ENCODE measurements around the gene TCEAL8. TPM values are rescaled to one million over a fixed set of nuclear protein-coding genes. Genes with fewer than 3 reads are reported as not detected.

Gene TCEAL8
- total and polyA plus RNA-seq, 2 of the 4 experiments (the other 2 are of a cell fraction), result 31.5 to 57.6 TPM

DNA sequence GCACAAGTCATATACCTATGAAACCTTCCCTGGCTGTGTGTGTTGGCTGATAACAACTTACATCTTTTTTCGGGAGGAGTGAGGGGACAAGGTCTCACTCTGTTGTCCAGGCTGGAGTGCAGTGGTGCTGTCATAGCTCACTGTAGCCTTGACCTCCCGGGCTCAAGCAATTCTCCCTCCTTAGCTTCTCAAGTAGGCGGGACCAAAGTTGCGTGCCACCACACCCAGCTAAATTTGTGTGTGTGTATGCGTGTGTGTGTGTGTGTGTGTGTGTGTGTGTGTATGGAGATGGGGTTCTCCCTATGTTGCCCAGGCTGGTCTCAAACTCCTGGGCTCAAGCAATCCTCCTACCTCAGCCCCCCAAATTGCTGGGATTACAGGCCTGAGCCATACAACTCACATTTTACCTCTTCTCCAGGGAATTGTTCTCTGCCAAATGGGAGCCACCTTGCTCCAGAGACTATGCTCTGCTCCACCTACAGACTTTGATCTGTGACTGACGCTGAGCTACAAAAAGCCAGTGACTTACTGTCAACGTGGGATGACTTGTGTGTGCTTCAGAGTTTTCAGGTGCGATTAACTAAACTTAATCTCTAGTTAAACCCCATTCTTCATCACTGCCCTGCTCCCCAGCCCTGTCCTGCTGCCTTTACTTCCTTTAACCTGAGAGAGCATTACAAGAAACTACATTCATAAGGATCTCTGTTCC is 42.1 kb downstream of the TCEAL8 start:
- DNase-seq (no peak), ATAC-seq (ENCODE audit: low read depth) (no peak)
- Histone ChIP-seq H3K79me1 (ENCODE audit: low read depth in 1 of 2, low read length in 2 of 2) (no peaks in the 10 kb centered on the region), H2BK5ac (ENCODE audit: low read depth, low read length, poor library complexity, severe bottlenecking) (no peak overlapping the region), H3K56ac (ENCODE audit: extremely low read depth, insufficient read depth, low read length) (no peak overlapping the region), H3K4me1 (ENCODE audit: control insufficient read depth, insufficient read depth, low read length) (no peaks in the 10 kb centered on the region), H3K27ac (ENCODE audit: insufficient read depth, low read length) (no peak overlapping the region), H4K8ac (ENCODE audit: low read depth in 2 of 2, low read length in 2 of 2) (no peak overlapping the region), H3K23ac (ENCODE audit: low read depth, low read length) (no peak overlapping the region), H3K4ac (ENCODE audit: low read depth, low read length) (no peak overlapping the region), H3K18ac (ENCODE audit: low read depth, low read length) (no peak overlapping the region), H2AK9ac (replicated peaks; ENCODE audit: low read depth, low read length, poor library complexity) (no peak overlapping the region), H4K5ac (ENCODE audit: low read depth, low read length) (no peak overlapping the region), H3K9me1 (ENCODE audit: insufficient read depth, low read length) (no peaks in the 10 kb centered on the region), H2BK120ac (ENCODE audit: low read depth, low read length) (no peak overlapping the region), H2BK15ac (ENCODE audit: low read depth, low read length) (no peak overlapping the region), H3K27me3 (ENCODE audit: control insufficient read depth, insufficient read depth, low read length) (peaks cover 3% of the 10 kb centered on the region; the same call in 1 of the 2 replicates), H3K36me3 (ENCODE audit: control insufficient read depth, insufficient read depth, low read length) (no peaks in the 10 kb centered on the region), H3K4me3 (ENCODE audit: insufficient read depth, low read depth, low read length) (no peak overlapping the region), H3K4me2 (ENCODE audit: low read depth, low read length) (no peak overlapping the region), H4K91ac (ENCODE audit: insufficient read depth, low read depth, low read length) (no peak overlapping the region), H2BK20ac (ENCODE audit: low read depth, low read length) (no peak overlapping the region), H3K9ac (ENCODE audit: low read depth, low read length) (no peak overlapping the region), H2AK5ac (ENCODE audit: low read depth, low read length) (no peak overlapping the region), H3K14ac (replicated peaks; ENCODE audit: low read depth, low read length) (no peak overlapping the region), H3K9me3 (ENCODE audit: control insufficient read depth, insufficient read depth, low read length) (no peaks in the 10 kb centered on the region), H4K20me1 (ENCODE audit: insufficient read depth, low read length) (no peaks in the 10 kb centered on the region), H2AFZ (replicated peaks; ENCODE audit: low read length, poor library complexity) (no peak overlapping the region)
- TF ChIP-seq SMC3 (IDR thresholded peaks at IDR 0.05; ENCODE audit: low read depth, low read length), result no peak
- in situ Hi-C loops (cut with MboI; ENCODE audit: low sequenced_read_pairs), result loop anchor here (10.0 kb wide), 1 partner anchor 252 kb away; no protein-coding TSS in a partner anchor
- intact Hi-C loops (cut with micrococcal nuclease), result loop anchor here (5.0 kb wide), 1 partner anchor 129 kb away; no protein-coding TSS in a partner anchor
- WGBS, 2 experiments (ENCODE audit: extremely low coverage in 2 of 2, insufficient read length in 1 of 2), result 17% methylated on average over 1 of the region's 8 CpGs; no CpG with 5 or more reads in 1 of the 2 experiments
- POLR2A ChIA-PET (ENCODE audit: unreplicated experiment), result no interaction called here
- CTCF ChIA-PET, result interaction anchor here (0.7 kb wide), 1 partner anchor 23 kb away, joined by 3 read pairs; no protein-coding TSS in a partner anchor
- BruUV-seq (replicated peaks), result no TSS peak
- dilution Hi-C loops (cut with HindIII; ENCODE audit: low sequenced_read_pairs, unreplicated experiment), result no loop called here
